22Rv1 (cell line): ENCODE results near the gene BTBD7.

Source experiments
- H3K27ac ChIP-seq: fragments of 450-650 bp; 2 replicates; pipeline ENCODE4 v1.5.1; 2017
- ZFX ChIP-seq: fragments of 450-650 bp; IDR thresholded peaks from 2 replicates; pipeline ENCODE4 v1.6.1; 2017; ENCODE audit warnings: antibody characterized with exemption, borderline replicate concordance
- TF ChIP-seq, protein P1 (sequence below): fragments of 450-650 bp; IDR thresholded peaks from 2 replicates; pipeline ENCODE4 v1.5.1; 2017; ENCODE audit warnings: mild to moderate bottlenecking

The BTBD7 gene

DNA sequence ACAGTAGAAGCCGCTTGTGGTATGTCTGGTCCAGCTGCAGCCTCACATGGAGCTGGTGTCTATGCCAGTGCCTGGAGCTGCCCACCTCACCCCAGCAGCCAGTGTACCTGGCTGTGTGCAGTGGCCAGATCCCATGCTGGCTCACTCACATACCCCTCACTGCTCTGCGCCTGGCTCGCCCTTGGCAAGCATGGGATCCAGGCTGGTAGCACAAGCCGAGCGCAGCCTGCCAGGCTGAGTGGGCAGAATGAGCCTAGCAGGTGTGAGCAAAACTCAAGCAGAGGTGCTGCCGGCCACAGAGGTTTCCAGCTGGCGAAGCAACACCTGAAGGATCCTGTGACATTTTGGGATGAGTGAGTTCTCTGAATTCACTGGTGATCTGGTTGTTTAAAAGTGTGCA lies 5.0 kb upstream of the BTBD7 start:
- no peak overlapping the region for H3K27ac ChIP-seq
- TF ChIP-seq, protein P1, sequence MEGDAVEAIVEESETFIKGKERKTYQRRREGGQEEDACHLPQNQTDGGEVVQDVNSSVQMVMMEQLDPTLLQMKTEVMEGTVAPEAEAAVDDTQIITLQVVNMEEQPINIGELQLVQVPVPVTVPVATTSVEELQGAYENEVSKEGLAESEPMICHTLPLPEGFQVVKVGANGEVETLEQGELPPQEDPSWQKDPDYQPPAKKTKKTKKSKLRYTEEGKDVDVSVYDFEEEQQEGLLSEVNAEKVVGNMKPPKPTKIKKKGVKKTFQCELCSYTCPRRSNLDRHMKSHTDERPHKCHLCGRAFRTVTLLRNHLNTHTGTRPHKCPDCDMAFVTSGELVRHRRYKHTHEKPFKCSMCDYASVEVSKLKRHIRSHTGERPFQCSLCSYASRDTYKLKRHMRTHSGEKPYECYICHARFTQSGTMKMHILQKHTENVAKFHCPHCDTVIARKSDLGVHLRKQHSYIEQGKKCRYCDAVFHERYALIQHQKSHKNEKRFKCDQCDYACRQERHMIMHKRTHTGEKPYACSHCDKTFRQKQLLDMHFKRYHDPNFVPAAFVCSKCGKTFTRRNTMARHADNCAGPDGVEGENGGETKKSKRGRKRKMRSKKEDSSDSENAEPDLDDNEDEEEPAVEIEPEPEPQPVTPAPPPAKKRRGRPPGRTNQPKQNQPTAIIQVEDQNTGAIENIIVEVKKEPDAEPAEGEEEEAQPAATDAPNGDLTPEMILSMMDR, result no peak
- TF ChIP-seq ZFX, result no peak

GRCh38 chr14:93337143-93337753 lies 4.4 kb upstream of the BTBD7 start:
- H3K27ac ChIP-seq, result no peak overlapping the region
- no peak for TF ChIP-seq ZFX
- TF ChIP-seq, protein P1, result no peak

DNA sequence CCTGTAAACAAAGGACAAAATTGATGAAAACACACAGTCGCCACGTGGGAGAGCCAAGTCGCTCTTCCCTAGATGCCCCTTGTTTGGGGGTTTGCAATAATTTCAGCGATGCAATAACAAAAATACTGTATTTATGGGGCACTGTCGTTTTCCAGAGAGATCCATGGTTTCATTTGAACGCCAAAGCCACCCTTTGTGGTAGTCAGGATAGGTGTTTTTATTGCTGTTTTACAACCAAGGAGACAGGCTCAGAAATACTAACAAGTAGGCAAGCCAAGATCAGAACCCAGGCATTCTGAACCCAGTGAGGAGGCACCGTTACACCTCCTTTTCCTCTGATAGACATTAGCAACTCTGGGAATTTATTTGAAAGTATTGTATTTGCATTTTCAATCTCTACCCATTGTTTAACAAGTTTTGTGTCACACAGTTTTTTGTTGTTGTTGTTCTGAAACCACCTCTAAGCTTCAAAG lies 831 bp upstream of the BTBD7 start:
- no peak for TF ChIP-seq ZFX
- TF ChIP-seq, protein P1, result no peak
- H3K27ac ChIP-seq, result peak overlapping the region; percentile 82

DNA sequence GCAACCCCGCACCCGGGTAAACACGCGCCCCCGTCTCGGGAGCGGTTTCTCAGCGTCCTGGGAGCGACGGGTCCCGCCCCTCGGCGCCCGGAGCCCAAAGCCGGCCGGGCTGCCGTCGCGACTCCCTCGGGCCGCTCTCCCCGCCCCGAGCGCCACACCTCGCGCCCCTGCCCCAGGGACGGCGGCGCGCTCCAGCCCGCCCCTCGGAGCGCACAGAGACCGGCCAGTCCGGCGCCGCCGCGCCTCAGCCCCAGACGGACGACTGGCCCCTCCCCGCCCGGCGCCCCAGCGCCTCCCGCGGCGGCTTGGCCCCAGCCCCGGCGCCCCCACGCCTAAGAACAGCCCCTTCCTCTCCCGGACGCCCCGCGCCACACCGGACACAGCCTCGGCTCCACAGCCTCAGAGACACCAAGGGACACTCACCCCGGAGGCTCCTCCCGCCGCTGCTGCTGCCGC lies 411 bp downstream of the BTBD7 start:
- peak overlapping the region; percentile 82 for H3K27ac ChIP-seq
- no peak for TF ChIP-seq ZFX
- TF ChIP-seq, protein P1, result no peak; the same call in 1 of the 2 replicates

GRCh38 chr14:93331728-93332396 lies 974 bp downstream of the BTBD7 start:
- peak overlapping the region; percentile 82 for H3K27ac ChIP-seq
- TF ChIP-seq, protein P1, result no peak
- TF ChIP-seq ZFX, result no peak

GRCh38 chr14:93331002-93331727 lies 1.7 kb downstream of the BTBD7 start:
- H3K27ac ChIP-seq, result no peak overlapping the region
- no peak for TF ChIP-seq ZFX

- no peak overlapping the region for H3K27ac ChIP-seq
- TF ChIP-seq ZFX, result no peak
- TF ChIP-seq, protein P1, result no peak
These were observed 2.2 kb downstream of the BTBD7 start for GRCh38 chr14:93330609-93331000.
